T-helper 9 cell (primary cell): ENCODE data around the gene PIK3C3.
"Not testable (repeated sequence)": the region's sequence is repeated elsewhere in the genome, so short reads cannot be mapped to it uniquely, and the experiment has no call there.

Experiments used
- DNase-seq: peaks from one replicate; pipeline ENCODE4 v3.0.0-alpha.2; 2020

PIK3C3 gene

DNA sequence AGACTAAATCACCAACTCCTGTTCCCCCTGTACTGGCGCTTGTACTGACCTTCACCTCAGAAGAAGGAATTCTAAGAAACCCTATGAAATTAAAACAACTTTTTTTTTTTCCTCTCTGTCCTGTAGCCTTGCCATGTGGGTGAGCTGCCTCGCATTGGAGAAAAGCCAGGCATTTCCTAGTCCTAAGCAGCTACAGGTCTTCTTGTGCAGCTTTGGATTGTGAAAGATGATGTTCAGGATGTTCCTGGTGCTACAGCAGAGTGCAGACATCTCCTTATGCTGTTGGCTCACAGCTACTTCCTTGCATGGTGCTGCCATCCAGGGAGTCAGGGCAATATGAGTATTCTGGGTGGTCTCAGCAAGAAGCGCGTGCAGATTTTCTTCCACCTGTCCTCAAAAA is 11.9 kb downstream of the PIK3C3 start:
- DNase-seq: no peak

DNA sequence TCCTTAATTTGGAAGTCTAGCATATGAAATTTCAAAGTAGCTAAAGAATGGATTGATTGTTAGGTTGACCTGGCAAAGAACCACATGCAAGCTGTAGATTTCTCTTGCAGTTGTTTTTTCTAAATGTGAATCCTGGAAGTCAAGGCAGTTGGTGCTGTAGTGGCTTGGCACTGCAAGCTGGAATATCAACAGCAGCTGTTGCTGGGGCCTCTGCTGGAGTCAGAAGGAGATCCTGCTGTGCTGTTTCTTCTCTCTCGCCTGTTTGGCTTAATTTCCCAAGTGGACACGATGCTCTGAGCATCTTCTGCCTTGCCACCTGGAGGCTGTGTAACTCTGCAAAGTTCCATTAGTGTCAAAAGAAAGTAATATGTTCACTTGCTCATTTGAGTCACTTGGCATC is 12.6 kb downstream of the PIK3C3 start:
- no peak for DNase-seq

DNA sequence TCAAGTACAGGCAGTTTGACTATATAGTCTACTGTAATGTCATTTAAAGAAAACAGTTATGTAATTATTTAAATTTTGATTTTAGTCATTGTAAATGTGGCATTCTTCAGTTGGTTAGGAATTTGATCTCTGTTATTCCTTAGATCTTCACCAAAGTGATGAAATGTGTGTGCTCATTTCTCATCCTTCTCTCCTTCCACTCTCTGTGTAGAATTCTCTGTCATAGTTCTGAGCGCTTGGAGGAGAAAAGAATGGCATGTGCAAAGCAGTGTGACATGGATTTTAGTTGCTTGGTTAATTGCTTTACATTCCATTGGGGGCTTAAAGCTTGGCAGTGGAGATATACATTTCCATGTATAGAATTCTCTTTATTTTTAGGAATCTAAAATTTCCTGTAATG is 14.8 kb downstream of the PIK3C3 start:
- no peak for DNase-seq

DNA sequence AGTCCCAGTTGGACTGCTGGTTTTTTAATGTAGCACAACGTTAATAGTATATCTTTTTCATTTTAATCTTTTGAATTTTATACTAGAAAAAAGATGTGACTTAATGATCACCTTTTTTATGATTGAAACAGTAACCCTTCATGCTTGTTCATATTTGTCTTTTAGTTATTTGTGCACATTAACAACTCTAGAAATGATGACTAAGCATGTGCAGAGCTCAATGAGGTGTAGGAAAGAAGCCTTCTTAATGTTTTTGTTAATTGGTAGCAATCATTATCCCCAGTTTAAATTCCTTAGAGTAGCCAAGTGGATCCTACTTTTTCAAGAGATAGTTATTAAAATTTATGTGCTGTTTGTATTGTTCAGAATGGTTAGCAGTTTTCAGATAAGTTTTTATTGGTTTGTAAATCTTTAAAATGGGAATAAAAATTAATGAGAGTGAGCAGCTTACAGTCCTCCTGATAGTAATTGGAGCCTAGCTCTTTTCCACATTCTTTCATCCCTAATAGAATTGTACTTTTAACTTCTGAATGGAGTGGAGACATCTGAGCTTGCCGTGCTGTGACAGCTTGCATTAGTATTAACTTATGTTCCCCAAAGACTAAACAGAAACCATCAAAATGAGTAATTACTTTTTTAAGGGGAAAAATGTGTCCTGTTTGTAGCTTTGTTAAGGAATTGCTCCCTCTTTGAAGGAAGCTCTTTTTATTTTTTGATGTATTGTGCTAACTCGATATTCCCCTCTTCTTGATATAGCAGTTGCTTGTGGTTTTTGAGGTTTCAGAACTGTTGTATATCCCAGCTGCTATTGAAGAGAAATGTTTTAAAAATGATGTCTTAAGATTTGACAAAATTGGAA is 17.3 kb downstream of the PIK3C3 start:
- no peak for DNase-seq

DNA sequence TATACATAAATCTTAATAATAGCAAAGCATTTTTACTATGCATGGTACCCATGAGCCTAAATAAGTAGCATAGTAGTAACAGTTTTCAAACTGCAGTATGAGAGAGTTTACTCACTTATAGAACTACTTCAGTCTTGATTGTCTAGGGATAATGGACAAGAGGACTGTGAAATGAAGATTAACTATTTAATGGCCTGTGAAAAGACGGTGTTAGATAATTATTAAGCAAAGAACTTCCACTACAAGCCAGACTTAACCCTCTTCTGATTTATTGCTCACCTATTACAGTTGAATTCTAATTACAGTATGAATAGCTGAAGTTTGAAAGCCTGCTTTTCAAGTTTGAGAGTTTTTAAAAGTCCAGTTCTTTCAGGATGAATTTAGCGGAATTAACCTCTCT is 18.9 kb downstream of the PIK3C3 start:
- no peak for DNase-seq

DNA sequence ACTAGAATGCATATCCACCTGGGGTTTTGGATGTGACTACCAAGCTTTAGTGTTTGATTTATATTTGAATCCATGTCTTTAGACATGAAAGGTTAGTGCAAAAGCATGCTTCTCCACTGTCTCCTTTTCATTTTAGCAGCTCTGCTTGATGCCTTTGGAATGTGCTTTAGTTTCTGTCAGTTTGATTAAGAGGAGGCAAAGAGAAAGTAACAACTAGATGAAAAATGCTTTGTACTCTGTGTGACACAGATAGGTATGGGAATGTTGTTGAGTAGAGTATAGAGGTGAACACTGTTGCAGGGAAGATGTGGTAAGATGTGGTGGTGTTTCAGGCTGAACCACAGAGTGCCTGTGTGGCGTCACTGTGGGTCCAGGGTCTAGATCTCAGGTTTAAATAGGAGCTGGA is 19.8 kb downstream of the PIK3C3 start:
- DNase-seq: no peak

DNA sequence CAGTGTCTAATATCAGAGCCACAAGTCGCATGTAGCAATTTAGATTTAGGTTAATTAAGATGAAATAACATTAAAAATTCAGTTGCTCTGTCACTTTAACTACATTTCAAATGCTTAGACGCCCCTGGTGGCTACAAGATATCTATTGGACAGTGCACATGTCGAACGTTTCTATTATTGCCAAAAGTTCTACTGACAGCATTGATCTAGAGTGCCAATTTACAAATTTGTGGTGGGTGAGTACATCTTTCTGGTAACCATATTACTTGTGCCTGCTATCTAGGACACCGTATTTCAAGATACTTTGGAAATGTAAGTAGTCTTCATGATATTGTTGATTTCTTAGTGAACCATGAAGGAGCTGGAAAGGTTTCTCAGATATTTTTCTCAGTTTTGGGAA is 20.2 kb downstream of the PIK3C3 start:
- DNase-seq: no peak

DNA sequence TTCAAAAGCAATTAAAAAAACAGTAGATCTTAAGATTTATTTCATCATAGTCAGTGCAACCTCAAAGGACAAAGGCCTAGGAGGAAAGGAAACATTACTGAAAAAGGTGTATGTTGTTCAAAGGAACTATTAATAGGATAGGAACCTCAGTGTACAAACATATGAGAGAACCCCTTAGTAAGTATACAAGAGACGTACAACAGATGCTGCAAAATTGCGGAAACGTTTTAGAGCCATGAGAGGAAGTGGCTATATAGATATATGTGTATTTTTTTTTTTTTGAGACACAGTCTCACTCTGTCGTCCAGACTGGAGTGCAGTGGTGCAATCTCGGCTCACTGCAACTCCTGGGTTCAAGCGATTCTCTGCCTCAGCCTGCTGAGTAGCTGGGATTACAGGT is 22.2 kb downstream of the PIK3C3 start:
- no peak for DNase-seq

DNA sequence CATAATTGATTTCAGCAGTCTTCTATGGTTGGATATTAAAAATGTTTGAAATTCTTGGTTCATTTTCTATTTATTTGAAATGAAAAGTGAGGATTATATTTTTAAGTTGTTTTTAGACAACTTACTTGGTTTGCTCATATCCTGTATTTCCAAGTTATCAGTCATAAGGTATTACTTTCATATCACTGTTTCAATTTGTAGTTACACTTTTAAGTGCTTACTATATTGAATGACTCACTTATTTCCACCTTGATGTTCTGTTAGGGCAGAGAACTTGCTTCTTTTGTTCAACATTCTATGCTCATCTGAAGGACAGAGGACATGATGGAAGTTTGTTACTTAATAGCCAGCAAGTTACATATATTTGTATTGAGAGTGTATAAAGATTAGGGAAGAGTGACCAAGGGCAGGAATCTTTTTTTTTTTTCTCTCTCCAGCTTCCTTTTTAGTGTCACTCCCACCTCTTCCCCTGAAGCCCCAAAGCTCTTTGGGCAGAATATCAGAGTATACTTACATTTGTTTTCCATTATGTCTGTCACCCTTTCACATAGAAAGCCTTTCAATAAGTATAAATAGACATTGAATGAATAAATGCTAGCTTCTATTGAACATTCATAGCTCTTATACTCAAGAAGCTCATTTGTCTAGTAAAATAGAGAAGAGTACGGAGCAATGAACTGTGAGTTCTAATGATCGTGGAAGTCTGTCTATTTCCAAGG is 28.1 kb downstream of the PIK3C3 start:
- DNase-seq: no peak

DNA sequence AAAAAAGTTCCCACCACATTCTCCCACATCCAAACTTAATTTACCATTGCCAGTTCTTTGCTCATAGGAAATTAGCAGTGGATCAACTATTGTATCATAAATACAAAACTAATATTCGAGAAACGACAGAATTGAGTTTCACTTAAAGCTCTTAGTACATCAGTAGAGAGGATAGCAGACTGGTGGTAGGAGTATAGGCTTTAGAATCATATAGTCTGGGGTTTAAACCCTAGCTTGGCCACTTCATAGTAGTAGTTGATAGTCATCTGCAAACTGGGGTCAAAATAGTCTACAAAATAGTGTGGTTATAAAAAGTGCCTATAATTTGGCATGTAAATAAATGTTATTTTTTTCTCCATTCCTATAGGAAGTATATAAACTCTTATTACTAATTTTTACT is 30.9 kb downstream of the PIK3C3 start:
- no peak for DNase-seq

DNA sequence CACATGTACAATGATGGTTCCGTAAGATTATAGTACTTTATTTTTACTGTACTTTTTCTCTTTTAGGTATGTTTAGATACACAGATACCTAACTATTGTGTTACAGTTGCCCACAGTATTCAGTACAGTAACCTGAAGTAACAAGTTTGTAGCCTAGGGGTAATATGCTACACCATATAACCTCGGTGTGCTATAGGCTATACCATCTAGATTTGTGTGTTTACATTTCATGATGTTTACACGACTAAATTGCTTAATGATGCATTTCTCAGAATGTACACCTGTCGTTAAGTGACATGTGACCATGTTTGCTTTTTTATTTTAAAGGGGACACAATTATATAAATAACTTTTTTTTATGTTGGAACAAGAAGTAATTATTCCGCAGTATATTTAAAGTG is 34.5 kb downstream of the PIK3C3 start:
- no peak for DNase-seq

DNA sequence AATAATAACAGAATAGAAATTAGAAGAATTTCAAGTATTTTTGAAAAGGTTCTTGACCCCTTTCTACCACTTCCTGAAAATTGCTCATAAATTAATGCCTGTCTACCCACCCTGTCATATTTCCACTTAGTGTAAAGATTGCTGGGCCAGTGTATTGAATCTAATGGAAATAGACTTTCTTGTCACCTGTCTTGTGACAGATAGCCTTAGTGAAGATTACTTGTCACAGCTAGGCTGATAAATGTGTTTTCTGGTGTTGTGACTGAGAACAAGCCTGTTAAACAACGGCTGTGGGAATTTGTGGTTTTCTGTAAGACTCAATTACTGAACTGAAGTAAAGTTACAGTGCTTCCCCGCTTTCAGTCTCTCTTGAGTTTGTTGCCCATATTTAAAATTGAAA is 37.0 kb downstream of the PIK3C3 start:
- no peak for DNase-seq

DNA sequence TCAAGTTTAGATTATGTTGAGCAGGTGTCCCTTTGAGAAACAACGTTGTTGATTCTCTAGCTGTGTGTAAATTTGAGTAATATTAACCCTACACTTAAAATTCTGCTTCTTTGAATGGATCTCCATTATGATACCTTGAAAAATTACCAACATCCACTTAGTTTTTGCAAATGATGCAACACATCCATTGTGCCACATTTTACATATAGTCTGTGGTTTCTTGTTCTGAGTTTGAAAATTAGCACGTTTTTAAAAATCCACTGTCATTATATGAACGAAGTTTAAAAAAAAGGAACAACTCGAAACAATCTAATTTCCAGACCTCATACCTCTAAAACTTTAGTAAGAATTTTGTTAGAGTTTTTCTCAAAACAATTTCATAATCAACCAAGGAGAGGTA is 37.7 kb downstream of the PIK3C3 start:
- no peak for DNase-seq

DNA sequence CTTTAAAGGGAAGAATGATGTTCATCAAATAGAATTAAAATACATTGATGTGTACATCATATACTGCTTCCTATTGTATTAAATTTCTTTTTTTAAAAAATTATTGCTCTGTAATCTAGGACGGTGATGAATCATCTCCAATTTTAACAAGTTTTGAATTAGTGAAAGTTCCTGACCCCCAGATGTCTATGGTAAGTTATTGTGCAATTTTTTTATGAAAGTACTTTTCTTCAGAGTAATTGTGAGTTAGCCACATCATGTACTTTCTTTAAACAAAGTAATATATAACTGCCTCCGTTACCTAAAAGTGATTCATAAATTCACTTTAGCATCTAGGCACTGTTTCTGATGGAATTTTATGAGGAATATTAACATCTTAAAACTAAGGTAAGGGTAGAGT is 38.1 kb downstream of the PIK3C3 start:
- no peak for DNase-seq

DNA sequence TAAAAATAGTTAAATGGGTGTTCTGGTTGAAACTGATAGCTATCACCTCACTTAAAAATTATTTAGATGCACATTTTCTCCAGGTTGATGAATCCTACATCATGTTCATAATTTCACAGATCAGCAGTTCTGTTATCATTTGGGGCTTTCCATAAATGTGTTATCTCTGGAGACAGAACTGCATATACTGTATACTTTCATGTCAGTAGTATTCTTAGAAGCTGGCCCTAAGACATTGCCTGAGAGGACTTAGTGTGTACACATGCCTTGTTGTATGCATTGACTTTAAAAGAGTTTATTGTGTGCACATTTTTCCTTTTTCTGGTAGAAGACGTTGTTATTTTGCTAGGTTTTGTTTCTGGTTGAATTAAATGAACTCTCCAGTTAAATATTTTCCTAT is 41.0 kb downstream of the PIK3C3 start:
- no peak for DNase-seq

DNA sequence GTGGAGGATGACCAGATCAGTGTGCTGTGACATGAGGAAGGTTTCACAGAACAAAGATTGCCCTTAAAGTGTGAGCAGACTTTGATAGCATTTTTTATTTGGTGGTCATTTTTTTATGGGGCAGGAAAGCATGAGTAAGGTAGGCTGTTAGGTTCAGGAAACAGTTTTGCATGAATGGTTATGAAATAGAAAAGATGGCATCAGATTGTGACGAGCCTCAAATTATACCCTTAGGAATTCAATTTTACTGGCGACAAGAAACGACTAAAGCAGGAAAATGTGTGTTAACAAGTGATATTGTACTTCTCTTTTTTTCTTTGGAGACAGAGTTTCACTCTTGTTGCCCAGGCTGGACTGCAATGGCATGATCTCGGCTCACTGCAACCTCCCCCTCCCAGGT is 44.7 kb downstream of the PIK3C3 start:
- no peak for DNase-seq

DNA sequence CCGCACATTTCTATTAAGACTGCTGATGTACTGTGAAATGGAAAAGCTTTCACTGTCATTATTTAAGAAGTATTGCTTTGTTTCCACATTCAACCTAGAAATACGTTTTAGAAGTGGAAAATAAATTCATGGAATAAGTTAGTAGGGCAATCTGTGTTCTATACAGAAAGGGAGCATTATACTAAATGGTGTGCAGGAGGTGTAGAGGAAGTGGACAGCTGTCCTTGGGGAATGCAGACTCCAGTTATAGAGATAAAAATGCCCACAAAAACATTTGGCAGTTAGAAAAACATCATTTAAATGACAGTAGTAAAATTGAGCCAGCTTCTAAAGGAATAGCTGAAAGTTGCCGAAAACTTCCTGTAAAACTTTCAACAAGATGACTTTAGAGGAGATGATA is 46.8 kb downstream of the PIK3C3 start:
- no peak for DNase-seq

DNA sequence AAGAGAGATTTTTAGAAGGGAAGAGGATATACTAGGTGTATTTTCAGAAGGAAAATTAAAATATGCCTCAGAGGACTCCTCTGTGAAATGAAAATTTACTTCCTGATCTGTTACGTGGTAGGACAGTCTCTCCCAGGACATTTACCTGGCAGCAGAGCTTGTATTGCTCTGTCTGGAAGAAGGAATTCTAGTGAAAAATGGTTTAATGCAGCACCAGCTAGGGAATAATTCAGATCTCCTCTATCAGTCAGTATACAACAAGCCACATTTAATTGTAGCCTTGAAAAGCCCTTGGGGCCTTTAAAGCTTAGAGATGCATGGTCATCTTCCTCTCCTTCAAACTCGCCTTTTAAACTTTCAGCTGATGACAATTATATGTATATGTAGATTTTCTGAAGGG is 49.6 kb downstream of the PIK3C3 start:
- DNase-seq: no peak

DNA sequence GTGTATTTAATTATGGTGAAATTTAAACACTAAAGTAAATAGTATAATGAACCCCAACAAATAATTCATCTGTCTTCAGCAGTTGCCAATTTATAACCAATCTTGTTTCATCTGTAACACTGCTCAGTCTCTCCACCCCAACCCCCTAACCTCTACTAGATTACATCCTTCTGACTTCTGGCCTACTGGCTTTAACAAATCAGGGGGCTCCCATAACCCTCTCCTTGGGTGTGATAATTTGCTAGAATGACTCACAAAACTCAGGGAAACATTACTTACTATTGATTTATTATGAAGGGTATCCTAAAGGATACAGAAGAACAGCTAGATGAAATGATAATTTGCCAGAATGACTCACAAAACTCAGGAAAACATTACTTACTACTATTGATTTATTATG is 50.7 kb downstream of the PIK3C3 start:
- no peak for DNase-seq

DNA sequence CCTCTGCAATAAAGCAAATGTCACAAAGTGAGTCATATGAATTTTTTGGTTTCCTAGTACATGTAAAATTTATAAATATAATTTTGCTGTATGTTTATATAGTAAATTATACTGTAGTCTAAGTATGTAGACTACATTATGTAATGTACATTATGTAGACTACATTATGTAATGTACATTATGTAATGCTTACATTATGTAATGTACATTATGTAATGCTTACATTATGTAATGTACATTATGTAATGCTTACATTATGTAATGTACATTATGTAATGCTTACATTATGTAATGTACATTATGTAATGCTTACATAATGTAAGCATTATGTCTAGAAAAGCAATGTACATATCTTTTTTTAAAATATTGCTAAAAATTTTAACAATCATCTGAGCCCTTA is 54.4 kb downstream of the PIK3C3 start:
- DNase-seq: not testable (repeated sequence)

DNA sequence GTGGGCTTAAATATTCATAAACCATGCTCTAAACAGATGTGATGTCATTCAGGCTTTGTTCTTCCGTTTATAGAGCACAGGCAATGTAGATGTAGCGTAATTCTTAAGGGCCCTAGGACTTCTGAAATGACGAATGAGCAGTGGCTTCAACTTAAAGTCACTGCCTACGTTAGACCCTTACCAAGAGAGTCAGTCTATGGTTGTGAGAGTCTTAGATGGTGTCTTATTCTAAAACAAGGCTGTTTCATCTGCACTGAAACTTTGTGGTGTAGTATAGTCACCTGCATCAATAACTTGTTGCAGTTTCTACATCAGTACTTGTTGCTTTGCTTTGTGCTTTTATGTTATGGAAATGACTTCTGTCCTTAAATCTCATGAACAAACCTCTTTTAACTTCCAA is 56.0 kb downstream of the PIK3C3 start:
- no peak for DNase-seq

DNA sequence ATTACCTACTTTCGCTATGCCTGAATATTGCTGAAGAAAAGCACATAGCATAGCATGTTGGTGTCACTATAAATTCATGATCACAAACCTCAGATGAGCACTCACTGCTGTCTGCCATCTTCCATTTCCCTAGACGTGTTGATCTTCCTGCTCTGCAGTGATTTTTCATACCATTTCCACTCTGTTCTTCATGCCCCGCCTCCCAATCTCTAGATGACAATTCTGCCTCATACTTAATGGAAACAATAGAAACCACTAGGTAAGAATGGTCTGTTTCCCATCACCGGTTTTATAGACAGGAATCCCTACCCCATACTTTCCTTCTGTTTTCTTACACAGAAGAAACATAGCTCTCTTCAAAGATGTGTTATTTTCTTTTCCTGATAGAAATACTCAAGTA is 63.8 kb downstream of the PIK3C3 start:
- DNase-seq: no peak

DNA sequence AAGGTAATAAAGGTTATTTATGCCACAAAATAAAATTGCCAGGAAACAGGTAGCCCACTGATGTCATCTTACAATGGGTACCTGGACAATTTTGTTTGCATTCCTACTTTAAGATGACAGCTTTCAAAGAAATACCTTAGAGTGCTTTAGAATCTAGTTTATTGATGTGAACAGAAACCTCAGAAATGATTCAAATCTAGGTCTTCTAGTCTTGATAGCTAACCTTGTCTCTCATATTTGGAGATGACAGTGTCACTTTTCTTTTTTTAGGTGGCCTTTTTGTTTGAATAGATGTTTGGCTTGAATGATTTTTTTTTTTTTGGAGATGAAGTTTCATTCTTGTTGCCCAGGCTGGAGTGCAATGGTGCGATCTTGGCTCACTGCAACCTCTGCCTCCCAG is 69.1 kb downstream of the PIK3C3 start:
- DNase-seq: no peak

DNA sequence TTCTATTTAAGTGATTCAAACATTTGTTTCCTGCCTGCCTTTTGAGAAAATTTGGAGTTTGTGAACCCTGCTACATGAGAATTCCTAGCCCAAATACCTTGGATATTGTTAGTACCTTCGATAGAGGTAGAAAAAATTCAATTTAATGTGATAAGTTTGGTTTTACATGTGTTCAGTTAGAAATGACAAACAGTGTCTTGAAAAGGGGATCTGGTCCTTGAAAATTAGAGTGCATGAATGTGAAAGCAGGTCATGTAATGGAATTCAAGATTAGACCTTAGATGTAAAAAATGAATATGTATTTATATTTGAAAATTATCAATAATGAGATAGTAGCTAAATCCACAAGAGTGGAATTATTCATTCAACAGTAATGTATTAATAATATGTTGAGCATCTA is 70.5 kb downstream of the PIK3C3 start:
- DNase-seq: no peak
